NCI-H526 treated with DMSO at 0.1 percent for 48 hours (cell line): ENCODE results near the gene DLX3.
A peak's percentile ranks its signal among the peaks of the same experiment; 100 is the strongest.
"Not testable (repeated sequence)": the region's sequence is repeated elsewhere in the genome, so short reads cannot be mapped to it uniquely, and the experiment has no call there.

ENCODE experiments used
- DNase-seq: peaks from one replicate; lab custom pipeline; 2025; lab: John Stamatoyannopoulos, UW

DLX3 gene

GRCh38 chr17:49995055-49995738 is at the start of gene DLX3:
DLX3 (minus strand) TSS chr17:49995224; CDS start chr17:49994998, 226 bp downstream.
- DNase-seq: peak; percentile 77

GRCh38 chr17:50044483-50044882 is 49.5 kb upstream of the DLX3 start:
- no peak for DNase-seq

- DNase-seq: no peak
These were observed 48.5 kb upstream of the DLX3 start for GRCh38 chr17:50043290-50044148.

GRCh38 chr17:50042211-50042610 is 47.2 kb upstream of the DLX3 start:
- DNase-seq: no peak

- DNase-seq: not testable (repeated sequence)
These were observed 45.5 kb upstream of the DLX3 start for GRCh38 chr17:50040496-50040895.

GRCh38 chr17:50039058-50039457 is 44.0 kb upstream of the DLX3 start:
- DNase-seq: no peak

GRCh38 chr17:50037321-50038107 is 42.5 kb upstream of the DLX3 start:
- DNase-seq: no peak

- no peak for DNase-seq
These were observed 41.6 kb upstream of the DLX3 start for GRCh38 chr17:50036455-50037261.

- DNase-seq: no peak
These were observed 40.9 kb upstream of the DLX3 start for GRCh38 chr17:50035945-50036344.

GRCh38 chr17:50035421-50035879 is 40.4 kb upstream of the DLX3 start:
- no peak for DNase-seq

GRCh38 chr17:50034498-50035364 is 39.7 kb upstream of the DLX3 start:
- DNase-seq: no peak

GRCh38 chr17:50033316-50033715 is 38.3 kb upstream of the DLX3 start:
- DNase-seq: no peak

- DNase-seq: no peak
These were observed 34.2 kb upstream of the DLX3 start for GRCh38 chr17:50029185-50029584.

GRCh38 chr17:50028736-50029120 is 33.7 kb upstream of the DLX3 start:
- DNase-seq: no peak

GRCh38 chr17:50027881-50028735 is 33.1 kb upstream of the DLX3 start:
- DNase-seq: no peak

GRCh38 chr17:50027172-50027880 is 32.3 kb upstream of the DLX3 start:
- DNase-seq: no peak

- DNase-seq: peak; percentile 54
These were observed 31.8 kb upstream of the DLX3 start for GRCh38 chr17:50026837-50027171.

- DNase-seq: no peak
These were observed 31.1 kb upstream of the DLX3 start for GRCh38 chr17:50026046-50026675.

- no peak for DNase-seq
These were observed 29.8 kb upstream of the DLX3 start for GRCh38 chr17:50024808-50025207.
